ENCODE data around the gene CEMP1.
"Not testable (repeated sequence)": the region's sequence is repeated elsewhere in the genome, so short reads cannot be mapped to it uniquely, and the experiment has no call there.

GRCh38 chr16:2567506-2567905 lies 36.3 kb upstream of the CEMP1 start:
- not testable (repeated sequence) for TF ChIP-seq CTCF (conservative IDR thresholded peaks at IDR 0.05); EZH2 (IDR thresholded peaks at IDR 0.05; ENCODE audit: low read depth)
